ENCODE measurements around the gene OSBPL6. TPM values are rescaled to one million over a fixed set of nuclear protein-coding genes. Genes with fewer than 3 reads are reported as not detected.
A peak's percentile ranks its signal among the peaks of the same experiment; 100 is the strongest.

The OSBPL6 gene
- total RNA-seq, 6 experiments from 2014 or later, result 2.4 to 4.1 (median 3.1) TPM

DNA sequence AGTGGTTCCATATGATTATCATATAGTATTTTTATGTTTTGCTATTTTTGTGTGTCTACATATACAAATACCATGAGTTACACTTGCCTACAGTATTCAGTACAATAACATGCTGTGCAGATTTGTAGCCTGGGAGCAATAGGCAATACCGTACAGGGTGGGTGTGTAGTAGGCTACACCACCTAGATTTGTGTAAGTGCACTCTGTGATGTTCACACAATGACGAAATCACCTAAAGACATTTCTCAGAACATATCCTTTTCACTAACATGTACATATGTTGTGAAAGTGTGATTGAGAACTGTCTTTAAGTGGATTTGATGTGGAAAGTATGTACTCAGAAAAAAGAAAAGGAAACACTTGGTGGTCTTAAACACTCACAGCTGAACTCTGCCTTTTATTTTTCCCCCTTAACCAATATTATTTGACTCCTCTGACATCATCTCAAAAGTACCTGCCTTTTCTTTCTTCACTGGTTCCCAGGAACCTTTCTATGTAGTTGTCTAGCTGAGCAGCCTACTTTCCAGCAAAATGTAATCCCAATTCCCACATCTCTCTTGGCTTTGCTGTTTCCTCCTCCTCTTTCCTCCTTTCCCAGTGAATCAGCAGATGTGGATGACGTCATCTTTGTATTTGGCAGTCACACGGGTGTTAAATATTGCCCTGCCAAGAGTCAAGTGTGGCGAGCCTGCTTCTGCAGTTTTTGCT, 47.7 kb downstream of the OSBPL6 start:
- no peaks in the 10 kb centered on the region for H3K9me3 ChIP-seq
- TF ChIP-seq CTCF (IDR thresholded peaks at IDR 0.05) (no peak), POLR2A (IDR thresholded peaks at IDR 0.05) (no peak)
- no peaks in the 10 kb centered on the region for H3K27me3 ChIP-seq
- no peak overlapping the region for H3K4me3 ChIP-seq
- ATAC-seq (peak; percentile 90 to 96 (median 92)), DNase-seq (peak in 2 of 3 donors; percentile 28 to 72)
- H3K4me1 ChIP-seq, result peaks cover 0 to 15% (median 0%) of the 10 kb centered on the region in 4 donors
- intact Hi-C loops (cut with DNase I), result no loop called here
- H3K36me3 ChIP-seq, result no peaks in the 10 kb centered on the region
- H3K27ac ChIP-seq, result peak overlapping the region; percentile 35 to 42 (median 42)
- WGBS (ENCODE audit: insufficient coverage, low coverage, low lambda C conversion rate, missing lambda C conversion rate), result 33% methylated on average over 5 of the region's 5 CpGs

- no peaks in the 10 kb centered on the region for H3K9me3 ChIP-seq
- whole genome bisulfite sequencing (ENCODE audit: insufficient coverage, low coverage, low lambda C conversion rate, missing lambda C conversion rate), result 31% methylated on average over 2 of the region's 2 CpGs
- peak overlapping the region in 1 of 3 donors; percentile 18 for H3K27ac ChIP-seq
- peaks cover 0 to 15% (median 0%) of the 10 kb centered on the region in 4 donors for H3K4me1 ChIP-seq
- no peaks in the 10 kb centered on the region for H3K36me3 ChIP-seq
- H3K27me3 ChIP-seq, result no peaks in the 10 kb centered on the region
- no peak for ATAC-seq
- no peak overlapping the region for H3K4me3 ChIP-seq
- no peak for DNase-seq
- intact Hi-C loops (cut with DNase I), result no loop called here
- TF ChIP-seq POLR2A (IDR thresholded peaks at IDR 0.05), result no peak
- no peak for TF ChIP-seq CTCF (IDR thresholded peaks at IDR 0.05)
Observed at GRCh38 chr2:178242552-178242883, 48.2 kb downstream of the OSBPL6 start.

DNA sequence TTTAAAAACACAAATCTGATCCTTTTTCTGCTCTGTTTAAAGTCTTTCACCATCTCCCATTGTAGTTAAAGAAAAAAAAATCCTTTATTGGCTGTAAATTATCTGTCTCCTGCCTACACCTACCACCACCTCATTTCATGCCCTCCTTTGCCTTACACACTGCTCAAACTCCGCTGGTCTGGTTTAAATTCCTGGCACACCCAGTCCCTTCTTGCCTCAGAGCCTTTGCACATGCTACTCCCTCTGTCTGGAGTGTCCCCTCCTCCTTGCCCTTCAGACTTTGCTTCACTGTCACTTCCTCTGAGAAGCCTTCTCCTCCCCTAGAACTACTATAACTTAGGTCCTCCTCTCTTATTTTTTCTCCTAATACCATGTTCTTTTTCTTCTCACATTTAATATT, 49.6 kb downstream of the OSBPL6 start:
- no peak for DNase-seq
- WGBS (ENCODE audit: insufficient coverage, low coverage, low lambda C conversion rate, missing lambda C conversion rate), result 100% methylated on average over 1 of the region's 1 CpG
- Histone ChIP-seq H3K27ac (no peak overlapping the region), H3K4me1 (peaks cover 0 to 8% (median 0%) of the 10 kb centered on the region in 4 donors), H3K4me3 (no peak overlapping the region), H3K9me3 (no peaks in the 10 kb centered on the region), H3K36me3 (no peaks in the 10 kb centered on the region), H3K27me3 (no peaks in the 10 kb centered on the region)
- intact Hi-C loops (cut with DNase I), result no loop called here
- no peak for ATAC-seq
- TF ChIP-seq POLR2A (IDR thresholded peaks at IDR 0.05), result no peak
- no peak for TF ChIP-seq CTCF (IDR thresholded peaks at IDR 0.05)

DNA sequence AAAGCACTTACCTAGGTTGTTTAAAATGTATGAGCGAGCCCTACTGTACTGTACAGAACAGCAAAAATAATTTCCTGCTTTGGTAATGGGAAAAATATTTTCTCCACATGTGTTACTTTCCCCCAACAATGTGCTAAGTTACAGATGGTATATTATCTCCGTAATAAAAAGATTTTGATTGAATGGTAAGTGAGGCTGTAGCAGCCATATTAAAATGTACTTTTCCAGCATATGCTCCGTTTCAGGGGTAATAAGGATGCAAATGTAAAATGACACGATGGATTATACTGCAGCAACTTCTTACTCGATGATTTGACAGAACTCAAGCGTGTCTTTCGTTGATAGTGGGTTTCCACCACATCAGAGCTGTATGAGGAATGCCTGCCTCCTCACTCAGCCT, 50.5 kb downstream of the OSBPL6 start:
- Histone ChIP-seq H3K36me3 (no peaks in the 10 kb centered on the region), H3K27me3 (no peaks in the 10 kb centered on the region), H3K9me3 (no peaks in the 10 kb centered on the region), H3K27ac (no peak overlapping the region), H3K4me1 (peaks cover 0 to 5% (median 0%) of the 10 kb centered on the region in 4 donors), H3K4me3 (no peak overlapping the region)
- ATAC-seq (no peak), DNase-seq (no peak)
- no peak for TF ChIP-seq POLR2A (IDR thresholded peaks at IDR 0.05)
- no peak for TF ChIP-seq CTCF (IDR thresholded peaks at IDR 0.05)
- intact Hi-C loops (cut with DNase I), result no loop called here
- WGBS (ENCODE audit: insufficient coverage, low coverage, low lambda C conversion rate, missing lambda C conversion rate), result 82% methylated on average over 7 of the region's 7 CpGs

All from right lobe of liver (tissue), 6 donors.